Heart right ventricle (tissue), 16 donors: Measurements from ENCODE around the gene LRRN4. TPM values are rescaled to one million over a fixed set of nuclear protein-coding genes. Genes with fewer than 3 reads are reported as not detected.

ENCODE experiments used
- ATAC-seq, 8 donors: fragments of 200-7000 bp; cut with Tn5 transposase; one replicate each; pipeline ENCODE4 v1.9.1; 2020; ENCODE audit warnings: mild to moderate bottlenecking in 8 of 8, moderate library complexity in 8 of 8, moderate number of reproducible peaks in 1 of 8
- DNase-seq, 2 donors: peaks; one replicate each; pipeline ENCODE4 v3.0.0-alpha.2; 2020
- H3K27ac ChIP-seq, 10 donors: fragments of 200-600 bp; sonication (generic) in 2 of 10; one replicate each; pipeline versions ENCODE4 v1.5.0 to v1.8.0; 2020 to 2022; ENCODE audit warnings: mild to moderate bottlenecking in 3 of 10
- H3K27me3 ChIP-seq, 7 donors: fragments of 200-600 bp; one replicate each; pipeline ENCODE4 v1.8.0; 2021 to 2022; ENCODE audit warnings: mild to moderate bottlenecking in 2 of 7
- H3K36me3 ChIP-seq, 9 donors: fragments of 200-600 bp; sonication (generic) in 1 of 9; one replicate each; pipeline versions ENCODE4 v1.5.0 to v1.8.0; 2020 to 2022; ENCODE audit warnings: mild to moderate bottlenecking in 2 of 9
- H3K4me1 ChIP-seq, 9 donors: fragments of 200-600 bp; sonication (generic) in 1 of 9; one replicate each; pipeline versions ENCODE4 v1.5.0 to v1.8.0; 2020 to 2022; ENCODE audit warnings: mild to moderate bottlenecking in 4 of 9
- H3K4me3 ChIP-seq, 10 donors: fragments of 200-600 bp; sonication (generic) in 2 of 10; one replicate each; pipeline versions ENCODE4 v1.5.0 to v1.8.0; 2020 to 2022; ENCODE audit warnings: mild to moderate bottlenecking in 7 of 10, moderate library complexity in 2 of 10
- H3K9me3 ChIP-seq, 11 donors: fragments of 200-600 bp in 10 of 11; sonication (generic) in 2 of 11; one replicate each; pipeline versions ENCODE4 v1.5.0 to v1.8.0; 2013 to 2022; ENCODE audit warnings: mild to moderate bottlenecking in 2 of 11, control low read depth in 1 of 11, moderate library complexity in 1 of 11
- WGBS, 2 donors: extraction: QIAGEN DNeasy Blood & Tissue Kit; methylation state at CpG; one replicate each; pipeline ENCODE4 v1.1.7; 2013; ENCODE audit warnings: inconsistent platforms in 1 of 2; 5-methylcytosine and 5-hydroxymethylcytosine counted together
- intact Hi-C, 10 donors: fragments of 100-400 bp; cut with DNase I; formaldehyde crosslinking; loops; one replicate each; pipeline versions ENCODE4 v1.11.1 to v1.14.2; 2022
- polyA plus RNA-seq, 2 donors: library from polyadenylated mRNA; stranded (reverse); fragments of 200-250 nt; gene quantifications; one replicate each; pipeline ENCODE4 v1.2.3, GENCODE V29; 2013
- total RNA-seq, 10 donors: library from RNA; stranded (reverse); fragmentation: NEBNext Ultra II Directional in 3 of 10; extraction: Animal tissue kit (Norgen Biotek cat#: 25700) in 3 of 10; gene quantifications; one replicate each; pipeline versions ENCODE4 v1.2.1 to v1.2.4, GENCODE V29; 2021 to 2023
- TF ChIP-seq, protein P1 (sequence below), 9 donors: fragments of 200-600 bp; sonication (generic) in 2 of 9; IDR thresholded peaks; one replicate each; pipeline versions ENCODE4 v1.5.0 to v1.8.0; 2021 to 2022; ENCODE audit warnings: antibody characterized with exemption in 9 of 9, mild to moderate bottlenecking in 5 of 9, moderate library complexity in 1 of 9
- donor health status: Arrhythmogenic right ventricular cardiomyopathy.
- donor health status: ischemic (EF 13 %, LVEDD 7.1; RV severe dilation, severe dysfunction).
- donor health status: healthy with polysubstance abuse.
- donor health status: DM: no; HTN: yes; CAD: no.
- donor health status: DM: no; HTN: no; CAD: no.
- donor health status: ischemic (EF 25% LVEDD 6.9; RV normal size, moderate dysfunction).
- donor health status: ischemic (EF 25% LVEDD 5.7; RV mildly dilated, moderate dysfunction).
- donor health status: healthy.
- donor health status: DM: yes; HTN: yes; CAD: no.
- donor health status: Ischemic cardiomyopathy.
- donor health status: ischemic (EF 35%, LVEDD 5.7; RV mildly dilated, moderate dysfunction).
- donor health status: nonischemic (EF 11% LVEDD 7.7; RV severe dilation, severe dysfunction).
- donor health status: DM: yes; HTN: yes; CAD: no.
- donor health status: PGD.
- donor health status: ischemic (EF 29% LVEDD 5.4; RV normal size, mild dysfunction).
- donor health status: nonischemic (EF 23%, LVEDD 6.1; RV moderate dilation, normal function).

LRRN4 gene
- total and polyA plus RNA-seq, 12 donors, result 0.11 to 1.1 (median 0.21) TPM; not detected in 4

GRCh38 chr20:6053064-6053775, 640 bp downstream of the LRRN4 start:
- intact Hi-C loops, result no loop called here
- ATAC-seq, result no peak
- H3K4me1 ChIP-seq, result peaks cover 0 to 26% (median 17%) of the 10 kb centered on the region in 9 donors
- DNase-seq, result no peak
- no peak overlapping the region for H3K4me3 ChIP-seq
- H3K36me3 ChIP-seq, result no peaks in the 10 kb centered on the region
- H3K9me3 ChIP-seq, result no peaks in the 10 kb centered on the region
- peaks cover 0 to 43% (median 19%) of the 10 kb centered on the region in 7 donors for H3K27me3 ChIP-seq
- TF ChIP-seq, protein P1, sequence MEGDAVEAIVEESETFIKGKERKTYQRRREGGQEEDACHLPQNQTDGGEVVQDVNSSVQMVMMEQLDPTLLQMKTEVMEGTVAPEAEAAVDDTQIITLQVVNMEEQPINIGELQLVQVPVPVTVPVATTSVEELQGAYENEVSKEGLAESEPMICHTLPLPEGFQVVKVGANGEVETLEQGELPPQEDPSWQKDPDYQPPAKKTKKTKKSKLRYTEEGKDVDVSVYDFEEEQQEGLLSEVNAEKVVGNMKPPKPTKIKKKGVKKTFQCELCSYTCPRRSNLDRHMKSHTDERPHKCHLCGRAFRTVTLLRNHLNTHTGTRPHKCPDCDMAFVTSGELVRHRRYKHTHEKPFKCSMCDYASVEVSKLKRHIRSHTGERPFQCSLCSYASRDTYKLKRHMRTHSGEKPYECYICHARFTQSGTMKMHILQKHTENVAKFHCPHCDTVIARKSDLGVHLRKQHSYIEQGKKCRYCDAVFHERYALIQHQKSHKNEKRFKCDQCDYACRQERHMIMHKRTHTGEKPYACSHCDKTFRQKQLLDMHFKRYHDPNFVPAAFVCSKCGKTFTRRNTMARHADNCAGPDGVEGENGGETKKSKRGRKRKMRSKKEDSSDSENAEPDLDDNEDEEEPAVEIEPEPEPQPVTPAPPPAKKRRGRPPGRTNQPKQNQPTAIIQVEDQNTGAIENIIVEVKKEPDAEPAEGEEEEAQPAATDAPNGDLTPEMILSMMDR (IDR thresholded peaks at IDR 0.05), result no peak
- no peak overlapping the region for H3K27ac ChIP-seq
- 50 to 56% methylated on average over 8 of the region's 8 CpGs for WGBS, 2 donors

- Histone ChIP-seq H3K27me3 (peaks cover 0 to 39% (median 19%) of the 10 kb centered on the region in 7 donors), H3K36me3 (no peaks in the 10 kb centered on the region), H3K9me3 (no peaks in the 10 kb centered on the region), H3K4me1 (peaks cover 0 to 26% (median 17%) of the 10 kb centered on the region in 9 donors), H3K27ac (no peak overlapping the region), H3K4me3 (peak overlapping the region in 4 of 10 donors; percentile 29 to 45 (median 40))
- ATAC-seq (no peak), DNase-seq (no peak)
- WGBS, 2 donors, result 58 to 81% methylated on average over 5 of the region's 5 CpGs
- TF ChIP-seq, protein P1 (IDR thresholded peaks at IDR 0.05), result no peak
- intact Hi-C loops, result no loop called here
These were observed 2.4 kb downstream of the LRRN4 start for GRCh38 chr20:6051505-6051904.

DNA sequence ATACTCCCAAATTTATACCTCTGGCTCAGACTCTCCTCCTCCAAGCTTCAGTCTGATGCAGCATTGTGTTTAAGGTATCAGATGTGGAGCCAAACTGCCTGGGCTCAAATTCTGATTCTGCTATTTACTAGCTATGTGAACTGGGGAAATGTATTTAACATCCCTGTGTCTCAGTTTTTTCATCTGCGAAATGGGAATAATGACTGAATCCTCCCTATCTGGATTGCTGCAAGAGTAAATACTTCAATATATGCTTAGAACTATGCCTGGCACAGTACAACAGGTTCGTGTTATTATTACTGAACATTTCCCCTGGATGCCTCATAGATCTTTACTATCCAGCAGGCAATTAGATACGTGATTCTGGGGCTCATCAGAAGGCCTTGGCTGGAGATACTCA, 5.5 kb downstream of the LRRN4 start:
- WGBS, 2 donors, result 89 to 90% methylated on average over 3 of the region's 3 CpGs
- TF ChIP-seq, protein P1 (IDR thresholded peaks at IDR 0.05), result no peak

DNA sequence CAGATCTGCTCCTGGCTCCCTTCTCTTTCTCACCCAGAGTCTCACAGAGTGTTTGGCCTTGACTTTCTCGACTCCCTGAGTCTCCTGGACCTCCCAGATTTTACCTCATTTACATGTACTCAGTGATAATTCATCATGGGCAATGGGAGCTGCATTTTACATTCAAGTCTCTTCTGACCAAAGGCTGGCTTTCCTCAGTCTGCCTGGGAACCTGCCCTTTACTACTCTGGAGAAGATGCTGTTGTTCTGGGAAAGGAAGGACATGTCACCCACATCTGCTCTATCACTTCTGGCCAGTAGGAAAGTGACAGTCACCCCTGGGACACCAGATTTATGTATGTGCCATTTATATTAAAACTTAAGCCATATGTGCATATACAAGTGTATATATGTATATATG, 7.4 kb downstream of the LRRN4 start:
- Histone ChIP-seq H3K36me3 (peaks cover 0 to 14% (median 0%) of the 10 kb centered on the region in 9 donors), H3K4me1 (peaks cover 0 to 1% (median 0%) of the 10 kb centered on the region in 9 donors), H3K27ac (no peak overlapping the region), H3K4me3 (no peak overlapping the region), H3K9me3 (no peaks in the 10 kb centered on the region), H3K27me3 (peaks cover 0 to 11% (median 5%) of the 10 kb centered on the region in 7 donors)
- ATAC-seq (no peak), DNase-seq (no peak)
- intact Hi-C loops, result no loop called here
- 67 to 78% methylated on average over 1 of the region's 1 CpG for WGBS, 2 donors
- TF ChIP-seq, protein P1 (IDR thresholded peaks at IDR 0.05), result no peak

More for the DNA sequence above, 5.5 kb downstream of the LRRN4 start:
- H3K27ac ChIP-seq, result no peak overlapping the region
- DNase-seq, result no peak
- H3K27me3 ChIP-seq, result peaks cover 0 to 30% (median 19%) of the 10 kb centered on the region in 7 donors
- intact Hi-C loops, result no loop called here
- no peaks in the 10 kb centered on the region for H3K36me3 ChIP-seq
- no peaks in the 10 kb centered on the region for H3K9me3 ChIP-seq
- peaks cover 0 to 18% (median 10%) of the 10 kb centered on the region in 9 donors for H3K4me1 ChIP-seq
- H3K4me3 ChIP-seq, result no peak overlapping the region
- ATAC-seq, result no peak
